H1 (cell line): ENCODE data around the gene ATP11A. TPM values are rescaled to one million over a fixed set of nuclear protein-coding genes. Genes with fewer than 3 reads are reported as not detected.

Experiments
- ATF3 ChIP-seq: IDR thresholded peaks from 2 replicates; pipeline ENCODE4 v1.6.1; 2011; ENCODE audit warnings: low read depth, mild to moderate bottlenecking, low read length; ENCODE audit not compliant: insufficient read depth
- BACH1 ChIP-seq: IDR thresholded peaks from 2 replicates; pipeline ENCODE4 v1.6.1; 2012; ENCODE audit warnings: low read length, improper control_type of control experiment
- BCL11A ChIP-seq, 2 experiments: IDR thresholded peaks; one replicate each; pipeline ENCODE4 v1.6.1; 2011; ENCODE audit warnings: low read depth in 2 of 2, low read length in 2 of 2, mild to moderate bottlenecking in 2 of 2
- CBX5 ChIP-seq: fragments of 300-800, 300-1000 bp; sonication (generic); IDR thresholded peaks from 2 replicates; pipeline ENCODE4 v1.7.1; 2016; ENCODE audit warnings: antibody characterized with exemption, low read length, low read depth
- CREB1 ChIP-seq: IDR thresholded peaks from 2 replicates; pipeline ENCODE4 v1.6.1; 2012; ENCODE audit warnings: inconsistent platforms
- CTBP2 ChIP-seq: IDR thresholded peaks from 2 replicates; pipeline ENCODE4 v1.7.0; 2011; ENCODE audit warnings: borderline replicate concordance, mild to moderate bottlenecking, moderate library complexity, mixed read lengths, low read length; ENCODE audit not compliant: insufficient read depth, insufficient read length
- EP300 ChIP-seq, 2 experiments: IDR thresholded peaks; 1 replicate in 1 of 2; 2 replicates in 1 of 2; pipeline ENCODE4 v1.6.1; 2011 to 2012; ENCODE audit warnings: low read depth in 2 of 2, low read length in 2 of 2, mild to moderate bottlenecking in 2 of 2, borderline replicate concordance in 1 of 2, inconsistent platforms in 1 of 2, moderate library complexity in 1 of 2
- GABPA ChIP-seq: IDR thresholded peaks from 2 replicates; pipeline ENCODE4 v1.6.1; 2011; ENCODE audit warnings: mild to moderate bottlenecking, low read length, moderate library complexity, borderline replicate concordance; ENCODE audit not compliant: insufficient read depth
- HDAC6 ChIP-seq: IDR thresholded peaks from one replicate; pipeline ENCODE4 v1.7.1; 2012; ENCODE audit warnings: low read depth, mild to moderate bottlenecking, inconsistent platforms, low read length, moderate library complexity
- JUN ChIP-seq: IDR thresholded peaks from 2 replicates; pipeline ENCODE4 v1.6.1; 2011; ENCODE audit warnings: low read depth, mild to moderate bottlenecking, improper control_type of control experiment, low read length
- KDM1A ChIP-seq: fragments of 200-600, 300-600 bp; sonication (generic); IDR thresholded peaks from 2 replicates; pipeline ENCODE4 v1.7.1; 2016; ENCODE audit warnings: mild to moderate bottlenecking, low read length, borderline replicate concordance
- NANOG ChIP-seq: IDR thresholded peaks from 2 replicates; pipeline ENCODE4 v1.6.1; 2011; ENCODE audit warnings: low read length, low read depth, mild to moderate bottlenecking, inconsistent platforms; ENCODE audit not compliant: insufficient read depth, poor library complexity, severe bottlenecking
- RNF2 ChIP-seq: fragments of 200-900, 300-1000 bp; sonication (generic); IDR thresholded peaks from 2 replicates; pipeline ENCODE4 v1.7.1; 2016; ENCODE audit warnings: borderline replicate concordance, low read depth, mild to moderate bottlenecking, antibody characterized with exemption, low read length; ENCODE audit not compliant: poor library complexity, severe bottlenecking; ENCODE audit errors: missing control alignments
- SIRT6 ChIP-seq: IDR thresholded peaks from one replicate; pipeline ENCODE4 v1.7.1; 2012; ENCODE audit warnings: low read length, inconsistent platforms
- SP2 ChIP-seq: IDR thresholded peaks from 2 replicates; pipeline ENCODE4 v1.6.1; 2012; ENCODE audit warnings: mild to moderate bottlenecking, low read length, inconsistent platforms
- SP4 ChIP-seq: IDR thresholded peaks from 2 replicates; pipeline ENCODE4 v1.6.1; 2012; ENCODE audit warnings: low read length, inconsistent platforms
- SRF ChIP-seq: IDR thresholded peaks from 2 replicates; pipeline ENCODE4 v1.6.1; 2011; ENCODE audit warnings: mild to moderate bottlenecking, low read depth, low read length, moderate library complexity
- SUZ12 ChIP-seq: fragments of 200-600 bp; sonication (generic); IDR thresholded peaks from 2 replicates; pipeline ENCODE4 v1.6.1; 2012; ENCODE audit warnings: mild to moderate bottlenecking, inconsistent platforms, low read length, moderate library complexity, mixed read lengths
- TBP ChIP-seq: IDR thresholded peaks from 2 replicates; pipeline ENCODE4 v1.6.1; 2011; ENCODE audit warnings: low read depth, low read length, improper control_type of control experiment
- USF2 ChIP-seq: IDR thresholded peaks from 2 replicates; pipeline ENCODE4 v1.6.1; 2011; ENCODE audit warnings: low read length, improper control_type of control experiment
- polyA plus RNA-seq, 7 experiments: library from polyadenylated mRNA; depleted of rRNA in 3 of 7; stranded (reverse) in 5 of 7; unstranded in 2 of 7; fragments of >200 nt in 5 of 7; fragments of 200-250 nt in 2 of 7; gene quantifications; 1 replicate in 5 of 7; 2 replicates in 1 of 7; 4 replicates in 1 of 7; pipeline versions ENCODE4 v1.2.1 to v1.2.3, GENCODE V29; 2011 to 2013; ENCODE audit warnings: missing spikeins in 2 of 7, mixed read lengths in 2 of 7
- total RNA-seq: library from RNA; stranded (reverse); fragmentation: NEBNext Ultra II Directional; extraction: Animal tissue kit (Norgen Biotek cat#: 25700); gene quantifications from 2 replicates; pipeline ENCODE4 v1.2.1, GENCODE V29; 2021
- TF ChIP-seq, protein P1 (sequence below): IDR thresholded peaks from 2 replicates; pipeline ENCODE4 v1.6.1; 2012; ENCODE audit warnings: low read length, inconsistent platforms

Gene ATP11A
- total and polyA plus RNA-seq, 2 of the 8 experiments (the other 6 are each of a cell fraction or from before 2014, with no cell fraction given) = 28.8 to 72.9 TPM

DNA sequence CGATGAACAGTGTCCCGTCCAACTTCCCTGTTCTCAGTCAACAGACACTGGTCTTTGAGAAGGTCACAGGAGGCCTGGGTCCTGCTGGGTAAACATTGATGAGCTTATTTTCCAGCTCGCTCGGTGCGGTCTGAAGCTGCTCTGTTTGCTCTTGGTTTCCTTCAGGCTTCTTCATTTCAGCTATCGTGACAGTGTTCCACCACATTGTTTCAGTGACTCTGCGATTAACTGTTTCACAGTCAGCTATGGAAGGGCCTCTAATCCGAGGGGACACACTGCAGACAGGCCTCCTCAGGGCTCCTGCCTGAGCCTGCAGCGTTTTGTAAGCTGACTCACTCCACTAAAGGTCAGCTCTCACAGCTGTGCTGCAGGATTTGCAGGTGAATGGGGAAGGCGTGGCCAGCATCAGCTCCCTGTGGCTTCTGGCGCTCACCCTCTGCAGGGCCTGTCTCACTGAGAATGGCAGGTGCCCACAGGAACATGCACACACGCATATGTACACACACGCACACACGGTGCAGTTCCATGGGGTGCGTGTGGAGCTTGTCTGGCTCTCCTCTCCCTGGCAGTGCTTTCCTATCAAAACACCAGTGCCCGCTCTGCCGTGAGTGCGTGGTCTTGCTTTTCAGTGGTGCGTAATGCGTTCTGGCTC lies 216.3 kb downstream of the ATP11A start (continued):
- TF ChIP-seq CREB1 (no peak), RNF2 (no peak), CTBP2 (no peak), SP4 (no peak), CBX5 (no peak), HDAC6 (no peak), ATF3 (no peak), GABPA (no peak), TBP (peak; percentile 63), SUZ12 (no peak), BACH1 (peak; percentile 85), KDM1A (peak; percentile 90), JUN (no peak; the same call in 1 of the 2 replicates), USF2 (no peak), SIRT6 (no peak), SP2 (no peak), SRF (no peak), BCL11A (IDR thresholded peaks at IDR 0.05; ENCODE audit: low read depth in 2 of 2, low read length in 2 of 2) (no peak), EP300 (IDR thresholded peaks at IDR 0.05; ENCODE audit: borderline replicate concordance in 1 of 2, low read depth in 2 of 2, low read length in 2 of 2) (peak in 1 of 2 experiments; percentile 86; a peak in 1 of 3 replicates), NANOG (no peak)
- TF ChIP-seq, protein P1, sequence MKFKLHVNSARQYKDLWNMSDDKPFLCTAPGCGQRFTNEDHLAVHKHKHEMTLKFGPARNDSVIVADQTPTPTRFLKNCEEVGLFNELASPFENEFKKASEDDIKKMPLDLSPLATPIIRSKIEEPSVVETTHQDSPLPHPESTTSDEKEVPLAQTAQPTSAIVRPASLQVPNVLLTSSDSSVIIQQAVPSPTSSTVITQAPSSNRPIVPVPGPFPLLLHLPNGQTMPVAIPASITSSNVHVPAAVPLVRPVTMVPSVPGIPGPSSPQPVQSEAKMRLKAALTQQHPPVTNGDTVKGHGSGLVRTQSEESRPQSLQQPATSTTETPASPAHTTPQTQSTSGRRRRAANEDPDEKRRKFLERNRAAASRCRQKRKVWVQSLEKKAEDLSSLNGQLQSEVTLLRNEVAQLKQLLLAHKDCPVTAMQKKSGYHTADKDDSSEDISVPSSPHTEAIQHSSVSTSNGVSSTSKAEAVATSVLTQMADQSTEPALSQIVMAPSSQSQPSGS = no peak
